Measurements from ENCODE around the gene ATP6V0C. TPM values are rescaled to one million over a fixed set of nuclear protein-coding genes. Genes with fewer than 3 reads are reported as not detected.

The ATP6V0C gene
- total RNA-seq, 4 donors from 2014 or later, result 103 to 147 (median 120) TPM

GRCh38 chr16:2470234-2470601 lies 43.5 kb upstream of the ATP6V0C start:
- H3K9me3 ChIP-seq, result no peaks in the 10 kb centered on the region
- TF ChIP-seq EP300 (IDR thresholded peaks at IDR 0.05), result no peak
- TF ChIP-seq POLR2AphosphoS5 (IDR thresholded peaks at IDR 0.05), result no peak
- no peak for TF ChIP-seq POLR2A (IDR thresholded peaks at IDR 0.05)
- no peak for TF ChIP-seq CTCF (IDR thresholded peaks at IDR 0.05)
- DNase-seq (ENCODE audit: low spot score in 2 of 2), result no peak
- peaks cover 17% of the 10 kb centered on the region for H3K27me3 ChIP-seq
- WGBS, result 100% methylated on average over 1 of the region's 7 CpGs
- H3K27ac ChIP-seq, result no peak overlapping the region
- H3K4me3 ChIP-seq, result no peak overlapping the region
- peaks cover 68% of the 10 kb centered on the region for H3K4me1 ChIP-seq
- H3K36me3 ChIP-seq, result no peaks in the 10 kb centered on the region

- no peak for DNase-seq (ENCODE audit: low spot score in 2 of 2)
- no peak overlapping the region for H3K27ac ChIP-seq
- 39% methylated on average over 2 of the region's 9 CpGs for WGBS
- TF ChIP-seq CTCF (IDR thresholded peaks at IDR 0.05) (no peak), EP300 (IDR thresholded peaks at IDR 0.05) (no peak), POLR2AphosphoS5 (IDR thresholded peaks at IDR 0.05) (no peak), POLR2A (IDR thresholded peaks at IDR 0.05) (no peak)
- no peaks in the 10 kb centered on the region for H3K36me3 ChIP-seq
- peaks cover 72% of the 10 kb centered on the region for H3K4me1 ChIP-seq
- peaks cover 21% of the 10 kb centered on the region for H3K27me3 ChIP-seq
- no peaks in the 10 kb centered on the region for H3K9me3 ChIP-seq
- peak overlapping the region; percentile 35 for H3K4me3 ChIP-seq
Observed at GRCh38 chr16:2470603-2471015, 43.1 kb upstream of the ATP6V0C start.

GRCh38 chr16:2471016-2471652 lies 42.6 kb upstream of the ATP6V0C start, which contains the start of gene NTN3:
NTN3 (plus strand) TSS chr16:2471297; CDS start chr16:2471702, 405 bp downstream.
- Histone ChIP-seq H3K27ac (no peak within 1 kb of the TSS), H3K4me3 (peak within 1 kb of the TSS; percentile 35), H3K9me3 (no peaks in the 10 kb centered on the region), H3K36me3 (no peaks in the 10 kb centered on the region), H3K4me1 (peaks cover 77% of the 10 kb centered on the region), H3K27me3 (peaks cover 26% of the 10 kb centered on the region)
- TF ChIP-seq EP300 (IDR thresholded peaks at IDR 0.05) (no peak), POLR2A (IDR thresholded peaks at IDR 0.05) (no peak), CTCF (IDR thresholded peaks at IDR 0.05) (no peak), POLR2AphosphoS5 (IDR thresholded peaks at IDR 0.05) (no peak)
- 3% methylated on average over 30 of the region's 59 CpGs for WGBS
- no peak for DNase-seq (ENCODE audit: low spot score in 2 of 2)

GRCh38 chr16:2471653-2472487 lies 41.9 kb upstream of the ATP6V0C start:
- no peak for DNase-seq (ENCODE audit: low spot score in 2 of 2)
- WGBS, result 45% methylated on average over 10 of the region's 61 CpGs
- peaks cover 80% of the 10 kb centered on the region for H3K4me1 ChIP-seq

More at GRCh38 chr16:2471653-2472487, 41.9 kb upstream of the ATP6V0C start:
- H3K4me3 ChIP-seq, result peak overlapping the region; percentile 35
- H3K36me3 ChIP-seq, result no peaks in the 10 kb centered on the region
- H3K27me3 ChIP-seq, result peaks cover 26% of the 10 kb centered on the region
- H3K27ac ChIP-seq, result no peak overlapping the region
- no peak for TF ChIP-seq POLR2AphosphoS5 (IDR thresholded peaks at IDR 0.05)
- TF ChIP-seq EP300 (IDR thresholded peaks at IDR 0.05), result no peak
- TF ChIP-seq CTCF (IDR thresholded peaks at IDR 0.05), result no peak
- TF ChIP-seq POLR2A (IDR thresholded peaks at IDR 0.05), result no peak
- H3K9me3 ChIP-seq, result no peaks in the 10 kb centered on the region
